ENCODE results near the gene FBH1. TPM values are rescaled to one million over a fixed set of nuclear protein-coding genes. Genes with fewer than 3 reads are reported as not detected.
"Not testable (repeated sequence)": the region's sequence is repeated elsewhere in the genome, so short reads cannot be mapped to it uniquely, and the experiment has no call there.

Gene FBH1
- total RNA-seq, 4 donors from 2014 or later = 62.6 to 96.9 (median 68.2) TPM

GRCh38 chr10:5905854-5906507 is 15.9 kb downstream of the FBH1 start:
- Histone ChIP-seq H3K36me3 (peaks cover 0 to 23% of the 10 kb centered on the region in 2 donors), H3K27ac (peak overlapping the region in 3 of 4 donors; percentile 13 to 62 (median 26))
- TF ChIP-seq, protein P1, sequence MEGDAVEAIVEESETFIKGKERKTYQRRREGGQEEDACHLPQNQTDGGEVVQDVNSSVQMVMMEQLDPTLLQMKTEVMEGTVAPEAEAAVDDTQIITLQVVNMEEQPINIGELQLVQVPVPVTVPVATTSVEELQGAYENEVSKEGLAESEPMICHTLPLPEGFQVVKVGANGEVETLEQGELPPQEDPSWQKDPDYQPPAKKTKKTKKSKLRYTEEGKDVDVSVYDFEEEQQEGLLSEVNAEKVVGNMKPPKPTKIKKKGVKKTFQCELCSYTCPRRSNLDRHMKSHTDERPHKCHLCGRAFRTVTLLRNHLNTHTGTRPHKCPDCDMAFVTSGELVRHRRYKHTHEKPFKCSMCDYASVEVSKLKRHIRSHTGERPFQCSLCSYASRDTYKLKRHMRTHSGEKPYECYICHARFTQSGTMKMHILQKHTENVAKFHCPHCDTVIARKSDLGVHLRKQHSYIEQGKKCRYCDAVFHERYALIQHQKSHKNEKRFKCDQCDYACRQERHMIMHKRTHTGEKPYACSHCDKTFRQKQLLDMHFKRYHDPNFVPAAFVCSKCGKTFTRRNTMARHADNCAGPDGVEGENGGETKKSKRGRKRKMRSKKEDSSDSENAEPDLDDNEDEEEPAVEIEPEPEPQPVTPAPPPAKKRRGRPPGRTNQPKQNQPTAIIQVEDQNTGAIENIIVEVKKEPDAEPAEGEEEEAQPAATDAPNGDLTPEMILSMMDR (IDR thresholded peaks at IDR 0.05 in 4 of 5, conservative IDR thresholded peaks at IDR 0.05 in 1 of 5) = no peak
- no peak for TF ChIP-seq POLR2A (IDR thresholded peaks at IDR 0.05)

GRCh38 chr10:5906651-5907050 is 16.6 kb downstream of the FBH1 start:
- intact Hi-C loops (cut with DNase I; ENCODE audit: low total_unique reads) = no loop called here
- TF ChIP-seq POLR2A (IDR thresholded peaks at IDR 0.05) = no peak
- TF ChIP-seq, protein P1 (IDR thresholded peaks at IDR 0.05 in 4 of 5, conservative IDR thresholded peaks at IDR 0.05 in 1 of 5) = no peak
- no peaks in the 10 kb centered on the region for H3K27me3 ChIP-seq
- ATAC-seq (no peak), DNase-seq (no peak)
- peaks cover 9 to 10% of the 10 kb centered on the region in 2 donors for H3K4me1 ChIP-seq
- H3K4me3 ChIP-seq = no peak overlapping the region
- peak overlapping the region in 2 of 4 donors; percentile 13 to 62 for H3K27ac ChIP-seq
- H3K9me3 ChIP-seq = no peaks in the 10 kb centered on the region
- H3K36me3 ChIP-seq = peaks cover 0 to 30% of the 10 kb centered on the region in 2 donors
- in situ Hi-C loops (cut with MboI; ENCODE audit: low sequenced_read_pairs in 4 of 4) = no loop called here

More at GRCh38 chr10:5905854-5906507, 15.9 kb downstream of the FBH1 start:
- Histone ChIP-seq H3K27me3 (no peaks in the 10 kb centered on the region), H3K9me3 (no peaks in the 10 kb centered on the region), H3K4me3 (no peak overlapping the region), H3K4me1 (peaks cover 9 to 10% of the 10 kb centered on the region in 2 donors)
- DNase-seq = peak in 1 of 2 donors; percentile 58
- in situ Hi-C loops (cut with MboI; ENCODE audit: low sequenced_read_pairs in 4 of 4) (no loop called here), intact Hi-C loops (cut with DNase I; ENCODE audit: low total_unique reads) (no loop called here)
- ATAC-seq = peak; percentile 54 to 90

DNA sequence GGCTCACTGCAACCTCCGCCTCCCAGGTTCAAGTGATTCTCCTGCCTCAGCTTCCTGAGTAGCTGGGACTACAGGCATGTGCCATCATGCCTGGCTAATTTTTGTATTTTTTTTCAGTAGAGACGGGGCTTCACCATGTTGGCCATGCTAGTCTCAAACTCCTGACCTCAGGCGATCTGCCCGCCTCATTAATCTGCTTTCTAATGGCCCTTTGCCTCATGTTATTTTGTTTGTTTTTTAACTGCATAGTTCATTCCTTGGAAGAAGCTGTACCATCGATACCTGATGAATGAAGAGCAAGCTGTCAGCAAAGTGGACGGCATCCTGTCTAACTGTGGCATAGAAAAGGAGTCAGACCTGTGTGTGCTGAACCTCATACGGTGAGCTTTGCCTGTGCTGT is 18.6 kb downstream of the FBH1 start:
- H3K4me1 ChIP-seq; H3K4me3 ChIP-seq; H3K27me3 ChIP-seq; H3K27ac ChIP-seq; ATAC-seq; H3K9me3 ChIP-seq; in situ Hi-C loops (cut with MboI; ENCODE audit: low sequenced_read_pairs in 4 of 4); DNase-seq; intact Hi-C loops (cut with DNase I; ENCODE audit: low total_unique reads): not testable (repeated sequence)
- H3K36me3 ChIP-seq = peaks cover 0 to 50% of the 10 kb centered on the region in 2 donors

DNA sequence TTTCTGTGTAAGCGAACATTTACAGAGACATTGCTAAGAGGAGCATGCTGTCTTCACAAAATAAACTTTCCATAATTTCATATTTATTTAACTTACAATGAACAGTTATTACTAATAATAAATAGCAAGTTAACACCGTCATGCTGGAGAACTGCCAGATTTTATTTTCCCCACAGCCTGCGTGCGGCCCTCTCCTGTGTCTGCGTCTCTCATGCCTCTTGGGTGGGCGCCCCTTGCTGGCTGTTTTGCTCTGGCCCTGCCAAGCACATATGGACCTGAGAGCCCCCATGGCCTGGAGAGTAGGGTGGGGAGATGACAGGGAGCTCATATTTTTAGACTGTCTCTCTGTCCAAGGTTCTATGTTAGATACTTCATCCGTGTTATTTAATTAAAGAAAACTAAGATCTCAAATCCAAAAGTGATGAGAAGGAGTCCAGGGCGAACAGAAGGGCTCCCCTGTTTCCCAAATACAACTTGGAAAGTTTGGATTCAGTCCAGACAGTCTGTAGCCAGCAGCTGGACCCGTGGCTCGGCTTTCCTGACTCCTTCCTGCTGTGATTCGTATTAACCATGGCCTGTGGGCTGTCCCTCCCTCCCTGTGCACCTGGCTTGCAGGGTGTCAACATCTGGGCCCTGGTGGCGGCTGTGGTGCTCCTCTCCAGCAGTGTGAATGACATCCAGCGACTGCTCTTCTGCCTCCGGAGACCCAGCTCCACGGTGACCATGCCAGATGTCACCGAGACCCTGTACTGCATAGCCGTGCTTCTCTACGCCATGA is 20.5 kb downstream of the FBH1 start:
- no peaks in the 10 kb centered on the region for H3K9me3 ChIP-seq
- TF ChIP-seq, protein P1 (IDR thresholded peaks at IDR 0.05 in 4 of 5, conservative IDR thresholded peaks at IDR 0.05 in 1 of 5) = no peak
- TF ChIP-seq POLR2A (IDR thresholded peaks at IDR 0.05) = no peak
- in situ Hi-C loops (cut with MboI; ENCODE audit: low sequenced_read_pairs in 4 of 4) = no loop called here
- peaks cover 7 to 10% of the 10 kb centered on the region in 2 donors for H3K4me1 ChIP-seq
- no peaks in the 10 kb centered on the region for H3K27me3 ChIP-seq
- DNase-seq (no peak), ATAC-seq (no peak)
- no peak overlapping the region for H3K27ac ChIP-seq
- H3K4me3 ChIP-seq = no peak overlapping the region
- peaks cover 0 to 68% of the 10 kb centered on the region in 2 donors for H3K36me3 ChIP-seq
- intact Hi-C loops (cut with DNase I; ENCODE audit: low total_unique reads) = no loop called here

- H3K27ac ChIP-seq = no peak overlapping the region
- peaks cover 0 to 4% of the 10 kb centered on the region in 2 donors for H3K4me1 ChIP-seq
- TF ChIP-seq, protein P1 (IDR thresholded peaks at IDR 0.05 in 4 of 5, conservative IDR thresholded peaks at IDR 0.05 in 1 of 5) = no peak
- no peak for TF ChIP-seq POLR2A (IDR thresholded peaks at IDR 0.05)
- no peak overlapping the region for H3K4me3 ChIP-seq
- no peaks in the 10 kb centered on the region for H3K9me3 ChIP-seq
- ATAC-seq (no peak), DNase-seq (no peak)
- H3K36me3 ChIP-seq = peaks cover 0 to 80% of the 10 kb centered on the region in 2 donors
- H3K27me3 ChIP-seq = no peaks in the 10 kb centered on the region
- intact Hi-C loops (cut with DNase I; ENCODE audit: low total_unique reads) = no loop called here
- in situ Hi-C loops (cut with MboI; ENCODE audit: low sequenced_read_pairs in 4 of 4) = no loop called here
Measured at GRCh38 chr10:5911670-5912069, 21.6 kb downstream of the FBH1 start.

Data from gastrocnemius medialis (tissue), 4 donors.